Thymus (tissue), 2 donors: Measurements from ENCODE around the gene PCAT6. TPM values are rescaled to one million over a fixed set of nuclear protein-coding genes. Genes with fewer than 3 reads are reported as not detected.

Experiments used
- polyA plus RNA-seq: library from polyadenylated mRNA; stranded (reverse); fragments of 200-250 nt; gene quantifications from one replicate; pipeline ENCODE4 v1.2.3, GENCODE V29; 2013
- total RNA-seq: library from RNA; stranded (reverse); fragments of 120-200 nt; gene quantifications from one replicate; pipeline ENCODE4 v1.2.4, GENCODE V29; 2013
- donor health status: healthy.

Gene PCAT6
- total and polyA plus RNA-seq, 2 donors = 0.19 to 1.5 TPM

Other genes starting within 250 kb of the PCAT6 start
- gene SYT2, start 100.5 kb upstream of the PCAT6 start, total RNA-seq = 0.05 TPM
- gene SYT2, start 100.5 kb upstream of the PCAT6 start, polyA plus RNA-seq = 0.09 TPM
- 37.6 TPM for gene KDM5B, start 2.5 kb upstream of the PCAT6 start, total RNA-seq
- gene KDM5B, start 2.5 kb upstream of the PCAT6 start, polyA plus RNA-seq = 32.0 TPM
- gene RABIF, start 78.2 kb downstream of the PCAT6 start, total RNA-seq = 7.7 TPM
- gene RABIF, start 78.2 kb downstream of the PCAT6 start, polyA plus RNA-seq = 9.4 TPM
- gene KLHL12, start 116.3 kb downstream of the PCAT6 start, total RNA-seq = 25.2 TPM
- gene KLHL12, start 116.3 kb downstream of the PCAT6 start, polyA plus RNA-seq = 20.6 TPM
- 53.0 TPM for gene ADIPOR1, start 147.4 kb downstream of the PCAT6 start, total RNA-seq
- 58.1 TPM for gene ADIPOR1, start 147.4 kb downstream of the PCAT6 start, polyA plus RNA-seq
- 44.3 TPM for gene CYB5R1, start 156.3 kb downstream of the PCAT6 start, total RNA-seq
- gene CYB5R1, start 156.3 kb downstream of the PCAT6 start, polyA plus RNA-seq = 45.8 TPM
- gene TMEM183A, start 196.4 kb downstream of the PCAT6 start, total RNA-seq = 75.3 TPM
- 50.6 TPM for gene TMEM183A, start 196.4 kb downstream of the PCAT6 start, polyA plus RNA-seq
- 2.1 TPM for gene PPFIA4, start 215.5 kb downstream of the PCAT6 start, total RNA-seq
- gene PPFIA4, start 215.5 kb downstream of the PCAT6 start, polyA plus RNA-seq = 0.82 TPM